HL-60 (cell line): Measurements from ENCODE around the gene CLPTM1.

Experiments used
- GABPA ChIP-seq: IDR thresholded peaks from 2 replicates; pipeline ENCODE4 v1.6.1; 2012; ENCODE audit warnings: low read depth
- POLR2AphosphoS5 ChIP-seq: IDR thresholded peaks from 2 replicates; pipeline ENCODE4 v1.6.1; 2012; ENCODE audit warnings: low read depth
- SPI1 ChIP-seq: IDR thresholded peaks from 2 replicates; pipeline ENCODE4 v1.6.1; 2012; ENCODE audit warnings: low read depth, mild to moderate bottlenecking, borderline replicate concordance
- TF ChIP-seq, protein P1 (sequence below): IDR thresholded peaks from one replicate; pipeline ENCODE4 v1.5.1; 2011; ENCODE audit warnings: low read length, control low read depth, inconsistent platforms; ENCODE audit not compliant: insufficient read depth
- TF ChIP-seq, protein P2 (sequence below): IDR thresholded peaks from 2 replicates; pipeline ENCODE4 v1.6.1; 2012; ENCODE audit warnings: low read depth; ENCODE audit not compliant: insufficient replicate concordance

DNA sequence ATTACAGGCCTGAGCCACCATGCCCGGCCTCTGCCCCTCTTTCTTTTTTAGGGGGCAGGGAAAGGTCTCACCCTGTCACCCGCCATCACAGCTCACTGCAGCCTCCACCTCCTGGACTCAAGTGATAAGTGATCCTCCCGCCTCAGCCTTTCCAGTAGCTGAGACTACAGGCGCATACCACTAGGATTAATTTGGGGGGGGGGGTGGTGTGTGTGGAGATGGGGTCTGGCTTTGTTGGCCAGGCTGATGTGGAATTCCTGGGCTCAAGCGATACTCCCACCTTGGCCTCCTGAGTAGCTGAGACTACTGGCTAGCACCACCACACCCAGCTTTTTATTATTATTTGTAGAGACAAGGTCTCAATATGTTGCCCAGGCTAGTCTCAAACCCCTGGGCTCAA is 45.4 kb upstream of the CLPTM1 start:
- TF ChIP-seq POLR2AphosphoS5 (no peak), SPI1 (no peak), GABPA (no peak)
- TF ChIP-seq, protein P1, sequence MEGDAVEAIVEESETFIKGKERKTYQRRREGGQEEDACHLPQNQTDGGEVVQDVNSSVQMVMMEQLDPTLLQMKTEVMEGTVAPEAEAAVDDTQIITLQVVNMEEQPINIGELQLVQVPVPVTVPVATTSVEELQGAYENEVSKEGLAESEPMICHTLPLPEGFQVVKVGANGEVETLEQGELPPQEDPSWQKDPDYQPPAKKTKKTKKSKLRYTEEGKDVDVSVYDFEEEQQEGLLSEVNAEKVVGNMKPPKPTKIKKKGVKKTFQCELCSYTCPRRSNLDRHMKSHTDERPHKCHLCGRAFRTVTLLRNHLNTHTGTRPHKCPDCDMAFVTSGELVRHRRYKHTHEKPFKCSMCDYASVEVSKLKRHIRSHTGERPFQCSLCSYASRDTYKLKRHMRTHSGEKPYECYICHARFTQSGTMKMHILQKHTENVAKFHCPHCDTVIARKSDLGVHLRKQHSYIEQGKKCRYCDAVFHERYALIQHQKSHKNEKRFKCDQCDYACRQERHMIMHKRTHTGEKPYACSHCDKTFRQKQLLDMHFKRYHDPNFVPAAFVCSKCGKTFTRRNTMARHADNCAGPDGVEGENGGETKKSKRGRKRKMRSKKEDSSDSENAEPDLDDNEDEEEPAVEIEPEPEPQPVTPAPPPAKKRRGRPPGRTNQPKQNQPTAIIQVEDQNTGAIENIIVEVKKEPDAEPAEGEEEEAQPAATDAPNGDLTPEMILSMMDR, result no peak
- TF ChIP-seq, protein P2, sequence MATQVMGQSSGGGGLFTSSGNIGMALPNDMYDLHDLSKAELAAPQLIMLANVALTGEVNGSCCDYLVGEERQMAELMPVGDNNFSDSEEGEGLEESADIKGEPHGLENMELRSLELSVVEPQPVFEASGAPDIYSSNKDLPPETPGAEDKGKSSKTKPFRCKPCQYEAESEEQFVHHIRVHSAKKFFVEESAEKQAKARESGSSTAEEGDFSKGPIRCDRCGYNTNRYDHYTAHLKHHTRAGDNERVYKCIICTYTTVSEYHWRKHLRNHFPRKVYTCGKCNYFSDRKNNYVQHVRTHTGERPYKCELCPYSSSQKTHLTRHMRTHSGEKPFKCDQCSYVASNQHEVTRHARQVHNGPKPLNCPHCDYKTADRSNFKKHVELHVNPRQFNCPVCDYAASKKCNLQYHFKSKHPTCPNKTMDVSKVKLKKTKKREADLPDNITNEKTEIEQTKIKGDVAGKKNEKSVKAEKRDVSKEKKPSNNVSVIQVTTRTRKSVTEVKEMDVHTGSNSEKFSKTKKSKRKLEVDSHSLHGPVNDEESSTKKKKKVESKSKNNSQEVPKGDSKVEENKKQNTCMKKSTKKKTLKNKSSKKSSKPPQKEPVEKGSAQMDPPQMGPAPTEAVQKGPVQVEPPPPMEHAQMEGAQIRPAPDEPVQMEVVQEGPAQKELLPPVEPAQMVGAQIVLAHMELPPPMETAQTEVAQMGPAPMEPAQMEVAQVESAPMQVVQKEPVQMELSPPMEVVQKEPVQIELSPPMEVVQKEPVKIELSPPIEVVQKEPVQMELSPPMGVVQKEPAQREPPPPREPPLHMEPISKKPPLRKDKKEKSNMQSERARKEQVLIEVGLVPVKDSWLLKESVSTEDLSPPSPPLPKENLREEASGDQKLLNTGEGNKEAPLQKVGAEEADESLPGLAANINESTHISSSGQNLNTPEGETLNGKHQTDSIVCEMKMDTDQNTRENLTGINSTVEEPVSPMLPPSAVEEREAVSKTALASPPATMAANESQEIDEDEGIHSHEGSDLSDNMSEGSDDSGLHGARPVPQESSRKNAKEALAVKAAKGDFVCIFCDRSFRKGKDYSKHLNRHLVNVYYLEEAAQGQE, result no peak
